Stimulated activated CD4-positive, alpha-beta T cell treated with anti-CD3 and anti-CD28 coated beads, Interleukin-12 subunit alpha, Interleukin-12 subunit beta, amount 100 ng/mL, for 24 hours (primary cell): ENCODE data around the gene FLOT1.
"Not testable (repeated sequence)": the region's sequence is repeated elsewhere in the genome, so short reads cannot be mapped to it uniquely, and the experiment has no call there.

Source experiments
- DNase-seq, 2 experiments: peaks; one replicate each; pipeline ENCODE4 v3.0.0-alpha.2; 2020; ENCODE audit warnings: low read depth in 2 of 2

The FLOT1 gene

DNA sequence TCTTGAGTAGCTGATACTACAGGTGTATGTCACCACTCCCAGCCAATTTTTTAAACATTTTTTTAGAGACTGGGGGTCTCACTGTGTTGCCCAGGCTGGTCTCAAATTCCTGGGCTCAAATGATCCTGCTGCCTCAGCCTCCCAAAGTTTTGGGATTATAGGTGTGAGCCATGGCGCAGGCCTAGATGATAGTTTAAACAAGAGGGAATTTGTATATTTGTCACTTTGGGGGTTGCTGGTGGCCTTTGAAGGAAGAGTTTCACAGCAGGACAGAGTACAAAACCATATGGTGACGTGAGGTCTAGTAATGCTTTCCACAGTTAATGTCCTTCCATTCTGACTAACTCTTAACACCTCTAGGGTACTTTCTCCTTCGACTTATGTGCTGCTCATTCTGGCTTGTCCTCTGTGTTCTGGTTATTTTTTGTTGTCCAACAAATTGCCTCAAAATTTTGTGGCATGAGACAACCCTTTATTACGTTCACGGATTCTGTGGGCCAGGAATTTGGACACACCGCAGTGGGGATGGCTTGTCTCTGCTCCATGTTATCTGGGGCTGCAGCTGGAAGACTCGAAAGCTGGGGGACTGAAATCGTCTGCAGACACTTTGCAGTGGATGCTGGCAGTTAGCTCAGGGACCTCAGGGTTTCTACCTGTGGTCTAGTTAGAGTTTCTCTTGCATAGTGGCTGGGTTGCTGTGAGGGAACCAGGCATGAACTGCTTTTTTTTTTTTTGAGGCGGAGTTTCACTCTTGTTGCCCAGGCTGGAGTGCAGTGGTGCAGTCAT, 24.9 kb upstream of the FLOT1 start:
- no peak for DNase-seq

DNA sequence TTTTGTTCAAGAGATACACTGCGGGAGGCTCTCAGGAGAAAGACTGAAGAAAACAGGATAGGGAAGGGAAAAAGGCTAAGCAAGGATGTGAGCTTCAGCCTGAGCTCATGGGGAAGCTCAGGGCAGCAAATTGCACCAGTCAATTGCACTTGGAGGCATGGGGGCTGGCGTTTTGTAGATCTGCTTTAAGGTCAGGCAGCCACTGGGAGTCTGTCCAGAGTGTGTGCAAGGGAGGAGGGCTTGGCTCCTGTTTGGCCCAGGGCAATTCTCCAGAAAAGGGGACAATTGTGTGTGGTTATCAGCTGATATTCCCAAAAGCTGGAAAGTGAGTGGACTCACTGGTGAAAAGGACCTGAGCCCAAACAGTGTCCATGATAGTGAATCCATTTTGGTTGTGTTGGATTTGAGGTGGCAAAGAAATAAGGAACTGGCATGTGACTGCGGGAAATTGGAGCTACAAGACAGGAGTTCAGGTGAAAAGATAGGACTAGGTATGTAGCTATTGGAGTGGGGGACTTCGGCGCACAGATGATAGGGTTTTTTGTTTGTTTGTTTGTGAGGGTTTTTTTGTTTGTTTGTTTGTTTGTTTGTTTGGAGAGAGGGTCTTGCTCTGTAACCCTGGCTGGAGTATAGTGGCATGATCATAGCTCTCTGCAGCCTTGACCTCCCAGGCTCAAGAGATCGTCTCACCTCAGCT, 24.1 kb upstream of the FLOT1 start:
- no peak for DNase-seq

DNA sequence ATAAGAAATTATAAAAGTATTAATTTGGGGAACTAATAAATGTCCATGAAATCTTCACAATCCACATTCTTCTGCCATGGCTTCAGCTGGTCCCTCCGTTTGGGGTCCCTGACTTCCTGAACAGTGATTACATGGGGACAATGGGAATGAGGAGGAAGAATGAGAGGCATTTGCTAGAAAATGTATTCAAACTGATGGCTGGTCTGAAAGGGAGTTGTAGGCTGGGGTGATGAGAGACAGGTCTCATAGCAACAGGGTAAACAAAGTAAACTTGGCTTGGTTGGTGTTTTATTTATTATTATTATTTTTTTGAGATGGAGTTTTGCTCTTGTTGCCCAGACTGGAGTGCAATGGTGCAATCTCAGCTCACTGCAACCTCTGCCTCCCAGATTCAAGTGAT, 23.0 kb upstream of the FLOT1 start:
- not testable (repeated sequence) for DNase-seq

DNA sequence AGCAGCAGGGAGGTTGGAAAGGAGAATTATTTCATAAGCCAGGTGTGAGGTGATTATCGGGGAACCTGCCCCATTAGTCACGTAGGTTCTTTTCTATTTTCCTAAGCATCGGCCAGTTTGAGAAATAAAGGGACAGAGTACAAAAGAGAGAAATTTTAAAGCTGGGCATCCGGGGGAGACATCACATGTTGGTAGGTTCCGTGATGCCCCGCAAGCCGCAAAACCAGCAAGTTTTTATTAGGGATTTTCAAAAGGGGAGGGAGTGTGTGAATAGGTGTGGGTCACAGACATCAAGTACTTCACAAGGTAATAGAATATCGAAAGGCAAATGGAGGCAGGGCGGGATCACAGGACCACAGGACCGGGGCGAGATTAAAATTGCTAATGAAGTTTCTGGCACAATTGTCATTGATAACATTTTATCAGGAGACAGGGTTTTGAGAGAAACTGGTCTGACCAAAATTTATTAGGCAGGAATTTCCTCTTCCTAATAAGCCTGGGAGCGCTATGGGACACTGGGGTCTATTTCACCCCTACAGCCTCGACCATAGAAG, 22.1 kb upstream of the FLOT1 start:
- DNase-seq = not testable (repeated sequence)

DNA sequence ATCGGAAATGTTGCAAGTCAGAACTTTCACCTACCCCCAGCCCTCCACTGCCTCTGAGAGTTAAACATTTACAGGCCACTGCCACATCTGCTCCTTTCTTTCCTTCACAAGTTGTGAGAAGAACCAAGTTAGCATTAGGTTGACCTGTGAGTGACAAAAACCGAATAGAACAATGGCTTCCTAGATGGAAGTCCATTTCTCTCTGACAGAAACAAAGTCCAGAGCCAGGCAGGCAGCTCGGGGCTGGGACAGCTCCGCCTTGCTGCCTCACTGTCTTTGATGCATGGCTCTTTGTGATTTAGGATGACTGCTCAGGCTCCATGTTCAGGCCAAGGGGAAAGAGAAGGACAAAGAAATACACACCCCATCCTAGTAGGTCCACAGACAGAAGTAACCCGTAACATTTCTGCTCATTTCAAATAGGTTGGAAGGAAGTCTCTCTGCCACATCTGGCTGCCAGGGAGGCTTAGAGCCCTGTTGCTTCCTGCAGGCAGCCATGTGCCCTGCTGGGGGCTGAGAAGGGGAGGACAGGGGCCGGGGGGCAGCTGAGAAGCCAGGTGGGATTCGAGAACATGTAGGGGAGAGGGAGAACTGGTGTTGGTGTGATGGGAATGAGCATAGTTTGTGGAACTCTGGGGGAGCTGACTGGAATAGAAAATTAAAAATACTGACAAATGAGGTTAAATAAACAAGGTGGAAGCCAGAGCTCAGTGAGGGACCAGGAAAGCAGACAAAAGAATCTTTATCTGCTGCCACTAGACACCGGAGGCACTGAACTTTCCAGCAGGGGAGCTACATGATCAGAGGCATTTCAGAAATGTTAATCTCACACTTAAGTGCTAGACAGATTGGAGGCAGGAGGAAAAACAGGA, 21.4 kb upstream of the FLOT1 start:
- DNase-seq = no peak

DNA sequence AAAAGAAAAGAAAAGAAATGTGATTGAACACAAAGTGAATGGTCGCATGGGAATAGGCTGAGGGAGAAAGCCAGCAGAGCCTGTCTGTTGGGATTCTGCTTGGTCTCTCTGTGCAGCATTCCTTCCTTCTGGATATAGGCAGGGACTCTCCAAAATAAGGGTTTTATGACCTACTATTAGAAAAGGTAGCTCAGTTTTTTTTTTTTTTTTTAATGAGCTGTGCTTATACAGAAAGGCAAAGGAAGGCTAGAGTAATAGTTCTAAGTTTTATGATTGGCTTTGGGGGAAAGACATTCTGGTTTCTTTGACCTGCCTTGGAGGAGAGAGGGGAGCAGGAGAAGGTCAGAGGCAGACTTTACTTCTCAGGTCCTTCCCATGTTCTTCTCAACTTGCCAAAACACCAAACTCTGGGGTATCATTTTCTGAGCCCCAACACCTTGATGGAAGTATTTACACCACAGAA, 20.7 kb upstream of the FLOT1 start:
- no peak for DNase-seq

DNA sequence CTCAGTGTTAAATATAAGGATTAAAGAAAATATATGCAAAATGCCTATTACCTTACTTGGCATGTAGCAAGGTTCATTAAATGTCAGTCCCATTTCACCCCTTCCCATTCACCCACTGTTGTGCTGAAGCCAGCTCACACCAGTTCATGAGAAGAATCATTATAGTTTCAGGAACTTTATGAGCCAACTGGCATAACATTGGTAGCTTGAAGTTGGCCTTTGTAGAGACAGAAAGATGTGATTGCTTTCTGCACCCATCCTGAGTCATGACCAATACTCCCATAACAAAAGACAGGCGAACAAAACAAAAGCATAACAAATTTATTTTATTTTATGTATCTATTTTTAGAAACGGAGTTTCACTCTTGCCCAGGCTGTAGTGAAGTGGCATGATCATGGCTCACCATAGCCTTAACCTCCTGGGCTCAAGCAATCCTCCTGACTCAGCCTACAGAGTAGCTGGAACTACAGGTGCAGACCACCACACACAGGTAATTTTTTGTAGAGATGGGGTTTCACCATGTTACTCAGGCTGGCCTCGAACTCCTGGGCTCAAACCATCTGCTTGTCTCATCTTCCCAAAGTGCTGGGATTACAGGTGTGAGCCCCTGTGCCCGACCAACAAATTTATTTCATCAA, 19.4 kb upstream of the FLOT1 start:
- no peak for DNase-seq

DNA sequence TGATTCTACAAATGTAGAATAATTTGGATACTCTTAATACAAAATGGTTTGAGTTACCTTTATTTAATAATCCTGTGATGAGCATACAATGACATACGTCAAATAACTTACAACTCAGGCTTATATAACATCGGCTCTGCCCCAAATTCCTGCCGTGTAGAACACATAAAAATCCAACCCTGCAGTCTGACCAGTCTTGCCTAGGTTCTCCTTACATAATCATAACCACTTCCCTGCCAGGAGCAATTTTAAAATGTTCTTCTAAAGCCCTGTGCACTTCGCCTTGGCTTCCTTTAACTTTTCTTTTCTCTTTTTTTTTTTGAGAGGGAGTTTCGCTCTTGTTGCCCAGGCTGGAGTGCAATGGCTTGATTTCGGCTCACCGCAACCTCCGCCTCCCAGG, 18.1 kb upstream of the FLOT1 start:
- no peak for DNase-seq

DNA sequence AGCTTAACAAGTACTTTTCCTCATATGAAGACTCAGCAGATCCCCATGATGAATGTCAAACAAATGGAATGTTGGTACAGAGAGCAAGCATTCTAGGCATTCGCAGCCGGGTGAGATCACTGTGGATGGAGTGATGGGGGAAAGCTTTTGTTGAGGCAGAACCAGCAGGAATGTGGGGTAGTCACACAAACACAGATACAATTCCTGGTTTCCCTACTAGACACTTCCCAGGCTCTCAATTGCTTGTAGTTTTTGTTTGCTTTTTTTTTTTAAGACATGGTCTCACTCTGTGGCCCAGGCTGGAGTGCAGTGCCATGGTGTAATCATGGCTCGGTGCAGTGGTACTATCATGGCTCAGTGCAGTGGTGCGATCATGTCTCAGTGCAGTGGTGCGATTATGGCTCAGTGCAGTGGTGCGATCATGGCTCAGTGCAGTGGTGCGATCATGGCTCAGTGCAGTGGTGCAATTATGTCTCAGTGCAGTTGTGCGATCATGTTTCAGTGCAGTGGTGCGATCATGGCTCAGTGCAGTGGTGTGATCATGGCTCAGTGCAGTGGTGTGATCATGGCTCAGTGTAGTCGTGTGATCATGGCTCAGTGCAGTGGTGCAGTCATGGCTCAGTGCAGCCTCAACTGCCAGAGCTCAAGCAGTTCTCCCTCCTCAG, 17.2 kb upstream of the FLOT1 start:
- DNase-seq = no peak

DNA sequence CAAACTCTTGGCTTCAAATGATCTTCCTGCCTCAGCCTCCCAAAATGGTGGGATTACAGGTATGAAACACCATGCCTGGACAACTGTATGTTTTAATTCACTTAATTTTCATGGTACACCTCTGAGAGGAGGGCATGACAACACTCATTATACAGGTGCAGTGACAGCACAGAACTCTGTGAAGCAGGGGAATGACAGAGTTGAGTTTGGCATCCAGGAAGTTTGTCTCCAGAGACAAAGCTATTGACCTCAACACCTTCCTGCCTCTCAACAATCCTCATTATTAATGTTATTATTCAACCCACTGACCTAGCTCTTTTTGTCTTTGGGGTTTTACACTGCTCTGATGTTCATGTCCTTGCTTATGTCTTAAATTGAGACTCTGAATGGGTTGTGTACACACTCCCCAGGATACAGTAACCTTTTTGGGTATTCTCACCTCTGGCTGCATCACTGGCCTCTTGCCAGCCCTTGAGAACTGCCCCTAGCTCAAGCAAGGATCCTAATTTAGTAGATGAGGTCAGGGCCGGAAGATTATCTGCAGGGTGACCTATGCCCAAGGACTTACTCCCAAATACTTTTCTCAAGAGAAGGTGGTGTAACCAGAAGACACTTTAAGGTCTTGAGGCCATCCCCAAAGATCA, 14.9 kb upstream of the FLOT1 start:
- no peak for DNase-seq

DNA sequence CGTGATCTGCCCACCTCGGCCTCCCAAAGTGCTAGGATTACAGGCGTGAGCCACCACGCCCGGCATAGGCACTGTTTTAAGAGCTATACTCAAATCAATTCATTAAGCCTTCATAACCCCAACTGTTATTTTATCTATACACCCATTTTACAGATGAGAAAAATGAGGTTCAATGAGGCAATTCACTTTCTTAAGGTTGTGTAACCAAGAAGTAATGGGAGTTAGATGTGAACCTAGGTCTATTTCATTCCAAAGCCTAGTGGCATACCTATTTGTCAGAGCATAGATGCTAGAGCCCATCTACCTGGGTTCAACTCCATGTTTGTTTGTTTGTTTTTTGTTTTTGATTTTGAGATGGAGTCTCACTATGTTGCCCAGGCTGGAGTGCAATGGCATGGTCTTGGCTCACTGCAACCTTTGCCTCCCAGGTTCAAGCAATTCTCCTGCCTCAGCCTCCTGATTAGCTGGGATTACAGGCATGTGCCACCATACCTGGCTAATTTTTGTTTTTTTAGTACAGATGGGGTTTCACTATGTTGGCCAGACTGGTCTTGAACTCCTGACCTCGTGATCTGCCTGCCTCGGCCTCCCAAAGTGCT, 14.0 kb upstream of the FLOT1 start:
- DNase-seq = not testable (repeated sequence)

DNA sequence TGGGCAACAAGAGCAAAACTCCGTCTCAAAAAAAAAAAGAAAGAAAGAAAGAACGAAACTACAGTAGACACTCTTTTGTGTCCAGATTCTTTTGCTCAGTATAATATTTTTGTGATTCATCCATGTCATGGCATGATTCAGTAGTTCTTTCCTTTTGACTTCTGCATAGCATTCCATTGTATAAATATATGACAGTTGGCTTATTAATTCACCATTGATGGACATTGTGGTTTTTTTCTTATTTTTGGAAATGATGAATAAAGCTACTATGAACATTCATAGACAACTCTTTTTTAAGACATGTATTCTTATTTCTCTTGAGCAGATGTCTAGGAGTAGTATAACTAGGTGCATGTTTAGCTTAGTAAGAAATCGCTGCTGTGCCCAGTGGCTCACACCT, 12.1 kb upstream of the FLOT1 start:
- DNase-seq = no peak

DNA sequence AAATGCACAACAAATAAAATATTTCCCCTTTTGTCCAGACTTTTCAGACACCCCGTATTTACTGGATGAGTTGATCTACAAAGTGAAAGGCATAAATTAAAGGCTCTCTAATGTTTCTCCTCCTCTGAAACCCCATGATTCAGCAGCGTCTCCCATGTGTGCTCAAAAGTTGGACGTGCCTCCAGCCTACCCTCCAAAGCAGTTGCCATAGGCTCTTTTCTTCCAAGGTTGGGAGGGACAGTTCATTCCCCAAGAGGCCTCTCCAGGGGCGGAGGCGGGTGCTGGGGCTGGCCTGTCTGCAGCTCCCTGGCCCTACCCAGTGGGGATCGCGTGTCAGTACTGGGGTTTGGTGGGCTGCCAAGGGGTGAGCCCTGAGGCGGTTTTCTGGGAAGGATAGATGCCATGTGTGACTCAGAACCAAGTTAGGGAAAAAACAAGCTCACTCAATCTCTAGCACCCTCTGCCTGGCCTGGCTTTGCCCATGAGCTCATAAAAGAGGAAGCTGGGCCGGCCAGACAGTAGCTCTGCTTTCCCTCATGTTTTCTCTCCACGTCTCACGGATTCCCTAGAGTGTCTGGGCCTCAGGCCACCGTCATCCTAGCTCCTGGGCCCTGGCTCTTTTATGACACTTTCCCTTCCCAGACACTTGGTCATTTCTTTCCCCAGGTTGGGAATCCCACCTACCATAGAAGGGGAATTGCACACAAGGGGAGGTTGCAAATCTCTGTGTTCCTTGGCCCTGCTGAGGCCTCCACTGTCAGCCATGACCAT, 9.9 kb upstream of the FLOT1 start:
- DNase-seq = no peak

DNA sequence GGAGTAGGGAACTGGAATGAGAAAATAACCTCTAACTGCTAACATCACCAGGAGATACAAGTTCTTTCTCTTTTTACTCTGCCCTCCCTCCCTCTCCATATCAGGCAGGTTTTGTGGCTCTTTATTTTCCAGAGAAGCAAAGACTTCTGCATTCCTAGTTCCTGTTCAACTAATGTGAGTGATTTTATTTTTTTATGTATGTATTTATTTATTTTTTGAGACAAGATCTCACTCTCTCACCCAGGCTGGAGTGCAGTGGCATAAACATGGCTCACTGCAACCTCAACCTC, 7.8 kb upstream of the FLOT1 start:
- DNase-seq = no peak

DNA sequence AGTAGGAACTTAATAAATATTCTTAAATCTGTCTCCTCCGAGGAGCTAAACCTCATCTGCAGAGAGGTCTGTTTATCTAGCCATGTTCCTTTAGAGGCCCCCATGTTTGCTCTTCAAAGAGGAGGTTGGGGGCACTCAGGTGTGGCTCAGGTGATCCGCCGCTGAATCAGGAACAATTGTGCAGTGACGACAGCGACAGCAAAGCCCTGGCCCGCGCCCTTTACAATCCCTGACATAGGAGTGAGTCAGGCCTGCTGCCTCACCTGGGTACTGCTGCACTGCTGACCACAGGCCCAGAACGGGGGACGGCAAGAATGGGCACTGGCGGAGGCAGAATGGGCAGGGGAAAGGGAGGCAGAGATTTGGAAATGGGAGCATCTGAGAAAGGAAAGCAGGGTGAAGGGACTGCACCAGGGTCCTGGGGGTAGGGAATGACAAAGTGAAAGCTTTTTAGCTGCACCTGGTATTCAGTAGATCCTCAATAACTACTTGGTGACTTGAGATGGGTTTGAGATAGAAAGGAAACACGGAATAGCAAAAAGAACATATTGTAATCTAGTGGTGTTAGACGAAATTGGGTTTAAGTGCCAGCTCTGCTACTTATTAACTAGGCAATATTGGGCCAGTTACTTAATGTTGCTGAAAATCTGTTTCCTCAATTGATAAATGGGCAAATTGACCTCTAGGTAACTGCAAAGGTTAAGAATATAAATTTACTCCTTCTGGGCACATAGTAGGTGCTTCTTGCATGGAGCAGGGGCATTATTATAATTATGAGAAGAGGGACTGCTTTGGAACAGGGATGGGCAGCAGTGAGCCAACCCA, 7.3 kb upstream of the FLOT1 start:
- no peak for DNase-seq

DNA sequence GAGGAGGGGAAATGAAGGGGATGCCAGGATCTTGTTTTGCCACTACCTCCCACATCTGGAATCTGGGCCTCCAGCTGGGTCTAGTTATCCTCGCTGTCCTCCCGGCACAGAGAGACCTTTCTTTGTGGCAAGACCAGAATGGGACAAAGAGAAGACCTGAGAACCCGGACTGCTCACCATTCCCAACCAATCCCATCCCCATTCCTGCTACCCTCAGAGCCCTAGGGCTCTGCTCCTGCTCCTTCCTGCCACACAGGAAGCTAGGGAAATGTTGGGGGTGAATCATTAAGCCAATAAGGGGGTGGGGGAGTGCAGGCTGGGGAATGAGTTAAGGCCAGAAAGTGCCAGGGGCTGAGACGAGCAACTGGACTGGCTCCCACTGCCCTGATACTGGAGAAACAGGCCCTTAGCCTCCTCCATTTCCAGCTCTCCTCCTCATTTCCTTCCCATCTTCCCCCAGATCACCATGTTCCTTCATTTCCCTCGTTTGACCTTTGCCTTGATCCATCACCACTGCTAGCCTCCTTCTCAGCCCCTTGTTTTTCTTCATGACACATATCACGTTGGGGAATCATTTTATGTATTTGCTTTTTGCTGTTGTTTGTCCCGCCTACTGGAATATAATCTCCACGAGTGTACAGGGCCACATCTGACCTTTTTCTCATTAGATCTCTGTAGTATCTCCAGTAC, 6.5 kb upstream of the FLOT1 start:
- DNase-seq = no peak

DNA sequence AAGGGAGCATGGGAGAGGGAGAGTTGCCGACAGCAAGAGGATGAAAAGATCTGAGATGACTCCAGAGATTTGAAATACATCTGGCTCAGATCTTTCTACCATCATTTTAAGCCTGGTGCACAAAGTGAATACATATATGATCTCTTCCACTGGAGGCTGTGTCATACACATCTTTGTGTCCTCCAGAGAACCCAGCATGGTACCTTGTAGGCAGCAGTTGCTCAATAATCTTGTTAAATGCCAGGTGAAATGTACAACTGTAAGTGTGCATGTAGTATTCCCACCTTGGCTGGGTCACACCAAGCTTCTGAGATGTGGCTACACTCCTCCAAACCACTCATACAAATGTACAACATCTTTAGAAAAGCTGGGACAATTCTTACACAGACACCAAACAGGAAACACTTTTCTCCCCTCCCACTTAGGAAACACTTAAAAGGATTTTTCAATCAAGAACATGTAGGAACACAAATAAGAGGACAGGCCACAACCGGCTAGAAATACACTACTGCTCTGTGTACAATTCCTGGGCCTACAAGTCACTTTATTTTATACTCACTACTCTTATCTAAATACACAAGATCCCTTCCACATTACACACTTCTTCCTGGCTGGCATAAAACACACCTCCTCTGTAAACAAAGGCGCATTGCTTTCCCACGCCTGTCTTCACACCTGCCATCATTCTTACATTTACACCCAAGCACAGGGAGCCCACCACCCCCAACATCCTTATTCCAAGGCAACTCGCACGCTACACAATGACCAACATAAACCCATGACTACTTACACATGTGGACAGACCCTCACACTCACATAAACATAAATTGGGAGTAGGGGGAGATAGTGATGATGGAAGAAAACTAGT, 5.6 kb upstream of the FLOT1 start:
- DNase-seq = no peak
